Activated CD4-positive, alpha-beta T cell treated with anti-CD3 and anti-CD28 coated beads, Interleukin-2, Interleukin-4, amounts not matched to agents 100 ng/mL and 50 ng/mL, durations not matched to agents 16 hours and 8 hours (primary cell): Measurements from ENCODE around the gene CACNA2D3.
"Not testable (repeated sequence)": the region's sequence is repeated elsewhere in the genome, so short reads cannot be mapped to it uniquely, and the experiment has no call there.

ENCODE experiments used
- DNase-seq: peaks from one replicate; pipeline ENCODE4 v3.0.0-alpha.2; 2020; ENCODE audit warnings: low spot score

The CACNA2D3 gene

DNA sequence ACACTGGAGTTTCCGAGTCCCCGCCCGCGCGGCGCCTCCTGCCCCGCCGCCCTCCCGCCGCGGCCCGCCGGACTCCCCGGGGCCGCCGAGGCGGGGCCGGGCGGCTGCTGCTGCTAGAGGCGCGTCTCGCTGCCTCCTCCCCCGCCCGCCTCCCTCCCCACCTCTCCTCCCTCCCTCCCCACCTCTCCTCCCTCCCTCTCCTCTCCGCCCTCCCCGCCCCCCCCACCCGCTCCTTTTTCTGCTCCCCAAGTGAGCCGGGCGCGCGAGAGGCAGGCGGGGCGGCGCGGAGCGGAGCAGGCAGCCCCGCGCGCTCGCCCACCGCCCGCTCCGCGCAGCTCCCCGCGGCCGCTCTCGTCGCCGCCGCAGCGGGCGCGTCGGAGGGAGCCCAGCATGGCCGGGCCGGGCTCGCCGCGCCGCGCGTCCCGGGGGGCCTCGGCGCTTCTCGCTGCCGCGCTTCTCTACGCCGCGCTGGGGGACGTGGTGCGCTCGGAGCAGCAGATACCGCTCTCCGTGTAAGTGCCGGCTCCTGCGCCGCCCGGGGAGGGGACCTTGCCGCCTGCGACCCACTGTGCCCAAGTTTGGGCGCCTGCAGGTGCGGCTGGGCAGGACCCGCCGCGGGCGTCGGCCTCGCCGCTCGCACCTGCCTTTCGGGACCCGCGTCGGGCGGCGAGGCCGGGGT is at the start of gene CACNA2D3:
Gene CACNA2D3 (plus strand): TSS at position 229 of the 679 bp plus-strand sequence.
- no peak for DNase-seq

DNA sequence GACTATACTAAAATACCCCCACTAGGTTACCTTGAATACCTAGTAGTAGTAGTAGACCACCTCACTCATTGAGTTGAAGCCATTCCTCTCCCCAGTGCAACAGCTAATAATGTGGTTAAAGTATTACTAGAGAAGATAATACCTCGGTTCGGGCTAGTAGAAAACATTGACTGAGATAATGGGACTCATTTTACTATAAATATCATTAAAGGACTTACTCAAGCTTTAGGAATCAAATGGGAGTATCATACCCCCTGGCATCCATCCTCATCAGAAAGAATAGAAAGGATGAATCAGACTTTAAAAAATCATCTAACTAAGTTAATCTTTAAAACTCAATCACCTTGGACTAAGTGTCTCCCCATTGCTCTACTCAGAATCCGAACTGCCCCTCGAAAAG is 49.0 kb upstream of the CACNA2D3 start:
- no peak for DNase-seq

DNA sequence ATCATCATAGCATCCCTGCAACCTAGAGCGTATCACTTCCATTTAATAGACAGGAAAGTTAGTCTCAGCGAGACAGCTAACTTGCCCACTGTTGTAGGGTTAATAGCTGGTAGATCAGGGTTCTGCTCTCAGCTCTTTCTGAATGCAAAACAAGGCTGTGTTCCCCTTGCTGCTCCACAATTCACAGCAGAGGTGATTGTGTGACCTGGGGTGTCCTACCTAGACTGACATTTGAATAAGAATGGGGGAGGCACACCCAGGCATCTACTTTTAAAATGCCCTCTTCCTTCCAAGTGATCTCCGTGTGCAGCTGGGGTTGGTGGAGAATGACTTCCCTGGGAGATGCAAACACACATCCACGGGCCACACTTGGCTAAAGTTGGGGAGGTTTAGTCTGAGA is 43.0 kb upstream of the CACNA2D3 start:
- DNase-seq, result no peak

DNA sequence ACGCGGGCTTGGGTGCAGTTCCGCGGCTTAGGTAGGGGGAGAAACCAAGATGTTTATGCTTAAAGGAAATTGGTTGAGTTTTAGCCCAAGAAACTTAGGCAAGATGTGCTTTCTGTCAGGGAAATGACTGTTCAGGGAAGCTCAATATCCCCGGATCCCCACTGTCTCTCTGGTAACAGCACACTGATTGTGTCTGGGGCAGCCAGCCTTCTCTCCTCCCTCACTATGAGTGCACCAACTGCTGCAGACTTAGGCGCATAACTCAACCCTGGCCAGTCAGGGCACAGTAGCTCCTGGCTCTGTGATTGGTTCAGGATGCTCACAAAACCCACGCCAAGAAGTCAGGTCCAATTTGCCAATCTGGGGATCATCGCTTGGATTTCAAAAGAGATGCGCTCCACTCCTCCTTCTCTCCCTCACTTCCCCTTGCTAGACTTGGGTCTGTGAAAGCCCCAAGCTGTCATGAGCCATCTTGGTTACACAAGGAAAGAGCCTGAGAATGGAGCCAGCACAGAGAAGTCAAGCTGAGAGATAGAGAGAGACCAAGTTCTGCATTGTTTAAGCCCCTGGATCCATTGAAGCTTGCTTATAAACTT is 42.5 kb upstream of the CACNA2D3 start:
- no peak for DNase-seq

DNA sequence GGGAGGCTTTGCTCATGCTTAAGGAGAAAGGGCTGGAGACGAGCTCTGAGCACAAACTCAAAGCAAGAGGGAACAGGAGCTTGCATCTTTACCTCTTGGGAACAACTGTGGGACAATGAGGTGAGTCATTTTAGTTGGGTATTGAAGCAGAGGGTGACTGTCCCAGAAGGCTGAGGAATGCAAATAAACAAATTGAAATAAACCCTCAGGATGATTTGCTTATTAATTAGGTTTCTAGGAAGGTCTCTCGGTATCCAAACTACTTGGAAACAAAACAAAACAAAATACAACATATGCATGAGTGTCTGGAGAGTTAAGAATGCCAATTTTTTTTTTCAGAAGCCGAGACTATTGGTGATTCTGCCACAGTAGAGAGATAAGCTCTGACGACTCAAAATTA is 38.4 kb upstream of the CACNA2D3 start:
- DNase-seq, result no peak

DNA sequence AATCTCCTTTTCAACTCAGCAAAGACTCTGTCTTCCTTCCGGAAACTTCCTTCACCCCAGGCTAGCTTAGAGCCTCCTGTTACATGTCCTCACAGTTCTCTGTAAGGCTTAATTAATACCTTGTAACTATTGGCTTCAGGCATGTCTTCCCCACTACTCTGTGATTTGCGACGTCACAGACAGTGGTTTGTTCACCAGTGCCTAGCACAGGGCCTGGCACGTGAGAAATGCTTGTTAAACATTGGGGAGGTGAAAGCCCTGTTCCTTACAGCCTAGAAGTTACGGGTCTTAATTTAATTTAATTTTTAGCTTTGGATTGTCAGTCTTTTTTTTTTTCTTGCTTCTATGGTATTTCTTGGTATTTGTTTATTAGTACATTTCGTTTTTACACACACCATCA is 36.4 kb upstream of the CACNA2D3 start:
- DNase-seq, result no peak

DNA sequence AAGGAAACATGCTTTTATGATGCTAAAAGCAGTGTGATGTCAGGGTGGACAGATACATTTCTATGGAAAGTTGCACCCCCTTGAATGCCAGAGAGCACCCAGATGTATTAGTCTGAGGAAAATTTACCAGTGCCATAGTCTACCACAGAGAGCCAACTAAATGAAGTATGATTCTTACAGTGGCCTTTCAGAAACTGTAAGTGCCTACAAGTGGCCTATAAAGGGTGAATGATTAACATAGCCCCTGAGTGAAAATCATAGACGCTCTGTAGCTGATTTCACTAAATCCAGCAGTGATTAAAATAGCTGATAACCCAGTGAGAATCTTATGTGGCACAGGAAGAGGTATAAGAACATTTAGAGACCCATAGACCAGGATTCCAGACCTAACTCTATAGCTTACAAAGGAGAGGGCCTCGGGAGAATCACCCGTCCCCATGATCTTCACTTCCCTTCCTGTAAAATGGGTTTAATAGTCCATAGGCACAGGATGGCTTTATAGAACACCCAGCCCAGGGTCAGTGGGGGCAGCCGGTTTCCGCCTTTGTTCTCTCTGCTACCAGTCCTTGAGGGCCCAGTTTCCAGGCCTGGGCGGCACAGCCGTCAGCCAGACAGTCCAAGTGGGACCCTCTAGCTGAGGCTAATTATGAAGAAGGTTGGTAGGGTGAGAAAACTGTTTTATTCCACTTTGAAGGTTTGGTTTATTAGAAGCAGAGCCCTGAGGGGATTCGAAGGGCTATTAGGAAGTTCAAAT is 35.5 kb upstream of the CACNA2D3 start:
- DNase-seq, result no peak

DNA sequence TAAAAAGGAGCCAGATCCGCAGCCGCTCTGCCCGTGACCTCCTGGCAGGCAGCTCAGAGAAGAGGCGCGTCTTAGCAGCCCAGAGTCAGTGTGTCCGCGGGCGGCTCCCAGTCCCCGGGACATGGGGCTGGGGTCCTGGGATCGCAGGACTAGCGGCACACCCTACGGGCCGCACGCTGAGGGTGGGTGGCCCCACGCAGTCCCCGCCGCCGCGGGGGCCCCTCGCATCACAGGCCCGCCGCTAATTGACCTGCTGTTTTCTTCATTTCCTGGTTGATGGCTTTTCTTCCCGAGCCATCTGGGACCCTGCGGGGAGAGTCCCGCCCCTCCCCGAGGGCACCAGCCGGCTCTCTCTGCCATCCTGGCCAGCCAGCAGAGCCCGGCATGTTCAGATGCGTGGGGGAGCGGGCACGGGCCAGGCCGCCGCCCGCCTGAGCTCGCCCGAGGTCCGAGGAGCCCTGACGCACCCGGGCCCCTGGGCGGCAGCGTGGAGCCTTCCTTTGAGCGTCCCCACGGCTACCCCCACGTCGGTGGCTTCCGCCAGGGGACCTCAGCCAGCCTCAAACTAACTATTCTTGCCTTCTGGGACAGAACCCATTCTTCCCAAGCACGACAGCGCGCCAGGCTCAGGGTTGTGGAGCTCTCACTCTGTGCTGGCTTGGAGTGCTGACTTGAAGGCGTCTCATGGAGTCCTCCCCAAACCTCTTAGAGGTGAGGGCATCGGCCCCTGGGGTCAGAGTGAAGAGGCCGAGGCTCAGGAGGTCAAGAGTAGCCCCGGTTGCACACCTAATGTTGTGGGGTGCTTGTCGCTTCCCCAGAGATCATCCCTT is 34.6 kb upstream of the CACNA2D3 start:
- DNase-seq, result no peak

DNA sequence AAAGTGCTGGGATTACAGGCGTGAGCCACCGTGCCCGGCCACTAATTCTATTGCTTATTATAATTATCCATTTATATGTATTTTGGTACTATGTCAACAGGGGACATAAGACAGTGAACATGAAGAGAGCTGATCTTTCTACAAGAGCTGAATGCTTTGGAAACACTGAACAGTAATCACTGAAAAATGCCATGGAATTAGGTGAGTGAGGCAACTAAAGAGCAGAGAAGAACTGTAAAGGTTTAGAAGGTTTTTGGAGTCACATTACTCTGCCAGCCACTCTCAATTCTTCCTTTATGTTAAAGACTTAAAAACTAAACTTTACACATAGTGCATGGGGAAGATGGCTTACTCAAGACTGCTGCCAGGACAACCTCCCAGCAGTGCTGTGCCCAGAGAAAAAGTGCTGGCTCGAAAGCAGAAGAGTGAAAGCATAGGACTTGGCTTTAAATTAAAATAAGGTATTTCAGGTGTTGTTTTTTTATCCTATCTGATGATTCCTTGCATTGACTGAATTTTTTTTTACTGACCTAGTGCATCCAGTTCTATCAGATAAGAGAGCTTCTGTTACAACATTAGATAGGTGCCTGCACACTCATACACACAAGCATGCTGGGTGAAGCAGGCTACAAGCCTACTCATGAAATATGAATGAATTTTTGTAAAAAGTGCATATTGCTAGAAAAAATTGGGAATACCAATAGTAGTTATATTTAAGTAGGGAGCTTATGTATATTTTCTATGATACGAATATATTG is 28.7 kb upstream of the CACNA2D3 start:
- DNase-seq, result no peak

DNA sequence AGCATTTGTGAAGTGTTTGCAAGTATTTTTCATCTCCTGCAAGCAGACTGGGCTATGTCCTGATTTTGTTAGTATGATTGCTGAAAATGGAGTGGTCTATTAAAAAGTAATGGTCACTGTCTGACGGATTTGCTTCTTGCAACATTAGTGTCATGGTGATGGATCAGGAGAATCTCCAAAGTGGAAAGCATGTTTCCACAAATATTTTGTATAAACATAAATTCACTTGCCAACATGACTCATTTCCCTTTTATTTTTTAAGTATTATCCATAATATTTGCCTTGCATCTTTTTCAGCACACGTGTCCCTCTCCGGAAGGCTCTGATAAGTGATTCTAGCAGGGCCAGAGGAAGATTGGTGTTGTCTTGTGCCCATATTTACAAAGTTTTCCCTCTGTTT is 27.4 kb upstream of the CACNA2D3 start:
- no peak for DNase-seq

DNA sequence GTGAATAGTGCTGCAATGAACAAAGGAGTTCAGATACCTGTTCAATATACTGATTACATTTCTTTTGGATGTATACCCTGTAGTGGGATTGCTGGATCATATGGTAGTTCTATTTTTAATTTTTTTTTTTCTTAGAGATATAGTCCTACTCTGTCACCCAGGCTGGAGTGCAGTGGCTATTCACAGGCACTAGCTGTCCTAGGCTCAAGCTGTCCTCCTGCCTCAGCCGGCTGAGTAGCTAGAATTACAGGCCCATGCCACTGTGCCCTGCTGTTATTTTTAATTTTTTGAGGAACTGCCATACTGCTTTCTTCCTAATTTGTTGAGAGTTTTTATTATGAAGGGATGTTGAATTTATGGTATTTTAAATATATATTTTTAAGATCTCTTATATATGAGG is 23.0 kb upstream of the CACNA2D3 start:
- DNase-seq, result no peak

DNA sequence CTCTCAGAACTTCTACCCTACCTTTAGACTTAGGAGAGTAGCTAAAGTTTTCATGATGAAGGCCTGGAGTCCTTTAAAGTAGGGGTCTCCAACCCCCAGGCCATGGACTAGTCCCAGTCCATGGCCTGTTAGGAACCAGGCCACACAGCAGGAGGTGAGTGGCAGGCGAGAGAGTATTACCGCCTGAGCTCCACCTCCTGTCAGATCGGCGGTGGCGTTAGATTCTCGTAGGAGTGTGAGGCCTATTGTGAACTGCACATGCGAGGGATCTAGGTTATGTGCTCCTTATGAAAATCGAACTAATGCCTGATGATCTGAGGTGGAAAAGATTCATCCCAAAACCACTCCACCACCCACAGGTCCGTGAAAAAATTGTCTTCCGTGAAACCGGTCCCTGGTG is 18.3 kb upstream of the CACNA2D3 start:
- no peak for DNase-seq

DNA sequence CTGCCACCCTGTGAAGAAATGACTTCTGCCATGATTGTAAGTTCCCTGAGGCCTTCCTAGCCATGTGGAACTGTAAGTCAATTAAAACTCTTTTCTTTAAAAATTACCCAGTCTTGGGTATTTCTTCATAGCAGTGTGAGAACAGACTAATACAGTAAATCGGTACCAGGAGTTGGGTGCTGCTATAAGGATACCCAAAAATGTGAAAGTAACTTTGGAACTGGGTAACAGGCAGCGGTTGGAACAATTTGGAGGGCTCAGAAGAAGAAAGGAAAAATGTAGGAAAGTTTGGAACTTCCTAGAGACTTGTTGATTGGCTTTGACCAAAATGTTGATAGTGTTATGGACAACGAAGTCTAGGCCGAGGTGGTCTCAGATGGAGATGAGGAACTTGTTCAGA is 6.2 kb upstream of the CACNA2D3 start:
- DNase-seq, result not testable (repeated sequence)

DNA sequence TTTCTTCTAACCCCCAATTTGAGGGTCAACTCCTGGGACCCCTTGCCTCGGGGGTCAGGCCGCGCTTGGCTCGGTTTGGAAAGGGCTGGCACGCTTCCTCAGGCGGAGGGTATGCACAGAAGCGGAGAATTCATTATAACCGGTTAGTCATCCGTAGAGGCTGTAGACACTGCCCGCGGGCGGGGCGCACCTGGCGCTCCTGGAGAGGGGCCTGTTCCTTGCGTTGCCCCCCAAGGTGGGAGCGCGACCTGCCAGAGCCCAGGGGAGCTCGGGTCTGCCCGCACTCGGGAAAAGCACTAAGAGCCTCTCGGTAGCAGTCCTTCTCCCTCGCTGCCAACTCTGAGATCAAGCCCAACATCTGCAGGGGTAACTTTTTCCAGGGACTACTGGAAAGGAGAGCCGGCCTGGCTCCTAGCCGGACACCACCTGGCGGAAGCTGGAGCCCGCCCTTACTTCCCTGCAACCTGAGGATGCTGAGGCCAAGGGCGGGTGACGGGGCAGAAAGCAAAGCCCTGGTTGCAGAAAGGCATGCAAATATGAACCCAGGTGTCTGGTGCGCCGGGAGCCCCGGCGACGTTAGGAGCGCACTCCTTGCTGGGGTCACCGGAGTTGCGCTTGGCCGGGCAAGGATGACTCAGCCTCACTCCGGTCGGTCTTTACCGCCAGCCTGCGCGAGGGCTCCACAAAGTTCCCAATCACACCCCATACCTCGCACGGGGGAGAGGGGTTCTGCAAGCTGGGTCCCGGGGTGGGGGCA is 1.5 kb upstream of the CACNA2D3 start:
- no peak for DNase-seq

DNA sequence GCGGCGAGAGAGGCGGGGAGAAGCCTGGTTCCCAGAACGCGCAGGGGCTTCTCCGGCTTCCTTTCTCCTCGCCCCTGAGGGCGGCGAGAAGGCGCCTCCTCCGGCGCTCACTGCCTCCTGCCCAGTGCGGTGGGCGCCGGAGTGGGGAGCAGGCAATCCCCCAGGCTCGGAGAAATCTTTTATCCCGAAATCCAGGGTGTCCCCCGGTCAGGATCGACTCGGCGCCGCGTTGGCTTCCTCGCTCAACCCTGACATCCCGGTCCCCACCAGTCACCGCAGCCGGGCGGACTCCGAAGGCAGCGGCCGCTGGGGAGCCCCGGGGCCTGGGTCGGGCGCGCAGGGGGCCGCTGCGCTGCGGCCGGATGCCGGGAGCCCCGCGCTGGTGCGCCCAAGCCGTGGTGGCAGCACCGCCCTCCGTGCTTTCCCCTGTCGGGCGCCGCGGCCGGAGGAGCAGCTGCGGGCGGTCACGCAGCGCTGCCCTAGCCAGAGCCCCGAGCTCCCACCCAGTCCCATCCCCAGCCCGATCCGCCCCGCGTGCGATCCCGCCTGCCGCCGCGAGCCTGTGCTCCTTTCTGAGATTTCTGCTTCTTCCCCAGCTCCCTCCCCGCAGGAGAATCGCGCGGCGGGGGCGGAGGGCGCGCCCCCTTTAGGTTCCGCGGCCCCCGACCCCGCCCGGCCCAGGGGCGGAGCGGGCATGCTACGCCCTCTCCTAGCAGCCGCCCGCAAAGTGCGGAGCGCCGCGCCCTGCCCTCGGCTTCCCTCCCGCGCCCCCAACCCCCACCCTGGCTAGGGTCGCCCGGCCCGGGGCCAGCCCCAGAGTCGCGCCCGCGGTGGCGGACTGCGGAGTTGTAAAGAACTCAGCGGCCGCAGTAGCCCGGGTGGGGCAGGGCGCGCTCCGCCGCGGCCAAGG is 683 bp upstream of the CACNA2D3 start:
- no peak for DNase-seq

DNA sequence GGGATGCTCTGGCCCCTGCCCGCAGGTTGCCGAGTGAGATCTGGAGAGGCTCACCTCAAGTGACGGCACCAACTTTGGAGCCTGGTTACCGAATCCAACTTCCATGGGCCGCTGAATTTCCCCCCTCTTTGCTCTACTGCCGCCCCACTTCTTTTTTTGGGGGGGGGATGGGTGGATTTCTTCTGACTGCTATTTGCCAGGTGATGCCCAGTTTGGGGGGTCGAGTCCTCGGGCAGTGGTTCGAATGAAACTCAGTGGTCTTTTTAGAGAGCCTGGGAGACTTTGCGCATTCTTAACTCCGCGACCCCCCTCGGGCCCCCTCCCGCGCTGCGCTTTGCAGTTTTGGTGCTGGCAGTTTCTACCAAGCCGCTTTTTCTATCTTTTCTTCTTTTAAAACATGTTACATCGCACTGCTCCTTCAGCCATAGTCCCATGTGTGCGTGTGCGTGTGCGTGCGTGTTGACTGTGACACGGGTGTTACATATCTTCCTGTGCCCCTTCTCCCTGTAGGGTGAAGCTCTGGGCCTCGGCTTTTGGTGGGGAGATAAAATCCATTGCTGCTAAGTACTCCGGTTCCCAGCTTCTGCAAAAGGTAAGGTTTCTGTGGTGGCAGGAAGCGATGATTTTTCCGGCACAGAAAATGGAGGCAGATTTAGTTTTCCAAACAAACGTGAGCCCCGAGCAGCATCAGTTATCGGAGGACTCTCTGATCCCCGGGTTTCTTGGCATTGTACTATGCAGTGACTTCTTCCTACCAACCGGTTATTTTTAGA is 837 bp downstream of the CACNA2D3 start:
- DNase-seq, result no peak

DNA sequence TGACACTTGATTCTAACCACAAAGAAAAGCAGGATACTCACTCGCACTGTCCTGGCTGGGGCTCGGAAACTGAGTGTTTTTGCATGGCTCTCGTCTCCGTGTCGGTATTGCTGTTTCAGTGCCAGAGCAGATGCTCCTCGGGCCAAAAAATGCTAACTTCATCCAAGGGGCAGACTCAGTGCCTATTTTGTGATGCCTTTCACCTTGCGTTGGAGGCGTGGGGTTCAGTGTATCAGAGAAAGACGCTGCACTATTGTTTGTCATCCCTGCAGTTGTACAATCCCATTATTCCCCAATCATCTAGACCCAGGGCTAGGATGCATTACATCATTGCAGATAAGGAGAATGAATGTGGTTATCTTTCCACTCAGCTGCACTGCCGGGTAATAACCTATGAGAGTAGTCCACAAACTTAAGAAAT is 1.4 kb downstream of the CACNA2D3 start:
- no peak for DNase-seq

DNA sequence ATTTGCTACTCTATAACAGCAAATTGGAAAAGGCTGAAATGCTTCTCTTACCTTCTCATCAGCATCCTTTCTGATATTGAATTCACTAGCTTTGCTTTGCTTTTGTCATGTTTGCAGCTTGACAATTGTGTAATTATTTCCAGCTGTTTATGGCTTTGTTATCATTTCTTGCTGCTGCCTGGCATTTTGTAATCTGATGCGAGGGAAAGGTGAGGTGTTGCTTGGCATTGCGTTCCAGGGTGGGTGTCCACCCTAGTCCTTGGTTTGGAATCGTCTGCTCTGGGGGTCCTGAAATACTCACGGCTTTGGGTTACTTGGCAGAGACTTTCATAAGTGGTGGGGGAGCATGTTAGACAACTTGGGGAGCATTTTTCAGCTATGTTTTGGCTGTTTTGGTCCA is 2.9 kb downstream of the CACNA2D3 start:
- no peak for DNase-seq

DNA sequence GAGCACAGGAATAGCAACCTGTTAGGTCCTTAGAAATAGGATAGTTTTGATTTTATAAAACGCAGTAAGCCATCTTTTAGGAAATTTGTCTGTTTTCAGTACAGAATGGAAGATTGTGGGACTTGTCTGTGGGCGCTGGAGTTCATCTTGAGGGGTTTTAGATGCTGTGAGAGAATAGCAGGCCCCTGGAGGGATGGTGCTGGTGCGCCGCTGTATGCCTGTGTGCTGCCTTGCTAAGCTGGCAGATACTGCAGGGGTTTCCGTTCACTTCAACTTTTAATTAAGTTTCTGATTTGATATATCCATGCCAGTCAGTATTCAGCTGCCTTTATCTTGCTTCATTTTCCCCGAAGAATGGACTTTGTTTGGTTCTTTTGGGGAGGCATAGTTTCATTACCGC is 4.2 kb downstream of the CACNA2D3 start:
- DNase-seq, result no peak
